HepG2 (cell line): ENCODE data around the gene WASHC3. TPM values are rescaled to one million over a fixed set of nuclear protein-coding genes. Genes with fewer than 3 reads are reported as not detected.

Source experiments
- CHCHD3 ChIP-seq: sonication (generic); formaldehyde crosslinking; IDR thresholded peaks from 2 replicates; pipeline ENCODE4 v1.8.0; 2022; ENCODE audit warnings: mild to moderate bottlenecking, missing genetic modification reagents, moderate library complexity
- CHD2 ChIP-seq: IDR thresholded peaks from 2 replicates; pipeline ENCODE4 v1.6.1; 2011; ENCODE audit warnings: low read depth, low read length, improper control_type of control experiment
- EP300 ChIP-seq, 3 experiments: sonication (generic) in 1 of 3; formaldehyde crosslinking in 1 of 3; IDR thresholded peaks; 2 replicates each; pipeline versions ENCODE4 v1.5.1 to v1.6.1; 2011 to 2020; ENCODE audit warnings: low read depth in 2 of 3, low read length in 2 of 3, borderline replicate concordance in 1 of 3, improper control_type of control experiment in 1 of 3, mild to moderate bottlenecking in 1 of 3, missing genetic modification reagents in 1 of 3, moderate library complexity in 1 of 3
- EZH2 ChIP-seq: conservative IDR thresholded peaks from 2 replicates; pipeline ENCODE4 v1.6.1; 2012; ENCODE audit warnings: mild to moderate bottlenecking, low read depth, low read length, moderate library complexity
- FOSL1 ChIP-seq: sonication (generic); formaldehyde crosslinking; IDR thresholded peaks from 2 replicates; pipeline ENCODE4 v1.9.0; 2021; ENCODE audit warnings: missing genetic modification reagents, borderline replicate concordance
- FOXP1 ChIP-seq, 2 experiments: fragments of 450-650 bp in 1 of 2; IDR thresholded peaks; 2 replicates each; pipeline ENCODE4 v1.6.1; 2017 to 2018; ENCODE audit warnings: antibody characterized with exemption in 1 of 2
- HMGA1 ChIP-seq: sonication (generic); formaldehyde crosslinking; conservative IDR thresholded peaks from 2 replicates; pipeline ENCODE4 v1.4.0; 2020; ENCODE audit warnings: missing genetic modification reagents
- HMGXB4 ChIP-seq, 2 experiments: sonication (generic) in 1 of 2; formaldehyde crosslinking in 1 of 2; IDR thresholded peaks; 2 replicates each; pipeline versions ENCODE4 v1.4.0 to v1.6.1; 2018 to 2020; ENCODE audit warnings: missing genetic modification reagents in 2 of 2, borderline replicate concordance in 1 of 2, low read depth in 1 of 2, mild to moderate bottlenecking in 1 of 2, missing biosample characterization in 1 of 2
- KLF9 ChIP-seq: IDR thresholded peaks from 2 replicates; pipeline ENCODE4 v1.6.1; 2016; ENCODE audit warnings: low read depth
- MLLT10 ChIP-seq: sonication (generic); formaldehyde crosslinking; IDR thresholded peaks from 2 replicates; pipeline ENCODE4 v1.4.0; 2020; ENCODE audit warnings: missing genetic modification reagents
- NFE2 ChIP-seq: sonication (generic); formaldehyde crosslinking; IDR thresholded peaks from 2 replicates; pipeline ENCODE4 v1.4.0; 2020; ENCODE audit warnings: missing genetic modification reagents
- PLSCR1 ChIP-seq: sonication (generic); formaldehyde crosslinking; IDR thresholded peaks from 2 replicates; pipeline ENCODE4 v1.5.0; 2020; ENCODE audit warnings: missing genetic modification reagents, mild to moderate bottlenecking, borderline replicate concordance
- PRDM4 ChIP-seq: sonication (generic); formaldehyde crosslinking; IDR thresholded peaks from 2 replicates; pipeline ENCODE4 v1.9.0; 2021; ENCODE audit warnings: missing genetic modification reagents, borderline replicate concordance
- SATB2 ChIP-seq: sonication (generic); formaldehyde crosslinking; IDR thresholded peaks from 2 replicates; pipeline ENCODE4 v1.5.0; 2020; ENCODE audit warnings: missing genetic modification reagents
- STAT5B ChIP-seq: sonication (generic); formaldehyde crosslinking; IDR thresholded peaks from 2 replicates; pipeline ENCODE4 v1.4.0; 2020; ENCODE audit warnings: missing genetic modification reagents
- YEATS2 ChIP-seq: sonication (generic); formaldehyde crosslinking; IDR thresholded peaks from 2 replicates; pipeline ENCODE4 v1.4.0; 2020; ENCODE audit warnings: missing genetic modification reagents, borderline replicate concordance
- ZFP90 ChIP-seq: sonication (generic); formaldehyde crosslinking; IDR thresholded peaks from 2 replicates; pipeline ENCODE4 v1.8.0; 2022; ENCODE audit warnings: missing genetic modification reagents, mild to moderate bottlenecking, inconsistent platforms, borderline replicate concordance
- ZNF235 ChIP-seq: sonication (generic); formaldehyde crosslinking; IDR thresholded peaks from 2 replicates; pipeline ENCODE4 v1.8.1; 2023; ENCODE audit warnings: mild to moderate bottlenecking, missing genetic modification reagents, borderline replicate concordance
- ZNF264 ChIP-seq: sonication (generic); formaldehyde crosslinking; IDR thresholded peaks from 2 replicates; pipeline ENCODE4 v1.4.0; 2020; ENCODE audit warnings: missing genetic modification reagents
- ZNF574 ChIP-seq: sonication (generic); formaldehyde crosslinking; IDR thresholded peaks from 2 replicates; pipeline ENCODE4 v1.4.0; 2020; ENCODE audit warnings: missing genetic modification reagents
- ZNF660 ChIP-seq: sonication (generic); formaldehyde crosslinking; IDR thresholded peaks from 2 replicates; pipeline ENCODE4 v1.5.1; 2020; ENCODE audit warnings: mild to moderate bottlenecking, low read depth, missing genetic modification reagents, borderline replicate concordance
- ZNF775 ChIP-seq: sonication (generic); formaldehyde crosslinking; IDR thresholded peaks from 2 replicates; pipeline ENCODE4 v1.4.0; 2020; ENCODE audit warnings: missing genetic modification reagents, mild to moderate bottlenecking, moderate library complexity, borderline replicate concordance
- ZNF780A ChIP-seq: sonication (generic); formaldehyde crosslinking; IDR thresholded peaks from 2 replicates; pipeline ENCODE4 v1.8.0; 2022; ENCODE audit warnings: mild to moderate bottlenecking, missing genetic modification reagents, moderate library complexity
- polyA plus RNA-seq, 8 experiments: library from polyadenylated mRNA; depleted of rRNA in 3 of 8; stranded (reverse) in 7 of 8; unstranded in 1 of 8; fragments of >200 nt; fragmentation: Illumina TruSeq in 4 of 8; extraction: Trizol in 4 of 8; gene quantifications; 2 replicates each; pipeline versions ENCODE4 v1.2.1 to v1.2.3, GENCODE V29; 2011 to 2016; ENCODE audit warnings: low read depth in 4 of 8, missing spikeins in 1 of 8, mixed read lengths in 1 of 8; ENCODE audit not compliant: insufficient read depth in 1 of 8
- total RNA-seq, 5 experiments: library from RNA; depleted of rRNA; stranded (reverse); fragments of >200 nt; fragmentation: Illumina TruSeq; extraction: Trizol; gene quantifications; 2 replicates each; pipeline ENCODE4 v1.2.3, GENCODE V29; 2016; ENCODE audit warnings: low read depth in 1 of 5

WASHC3 gene
- total and polyA plus RNA-seq, 2 of the 13 experiments (the other 11 are each of a cell fraction or from before 2014, with no cell fraction given): 32.7 to 47.3 TPM

- TF ChIP-seq HMGXB4 (CRISPR knock-in tag; IDR thresholded peaks at IDR 0.05; ENCODE audit: borderline replicate concordance in 1 of 2, low read depth in 1 of 2) (peak in 1 of 2 experiments; percentile 45; a peak in 1 of 4 replicates), ZNF660 (CRISPR knock-in tag) (no peak), FOSL1 (peak; percentile 65; the same call in 1 of the 2 replicates), ZNF235 (no peak), ZNF780A (CRISPR knock-in tag) (no peak), HMGA1 (CRISPR knock-in tag) (no peak), EZH2 (no peak), ZNF574 (CRISPR knock-in tag) (no peak), CHD2 (no peak), PRDM4 (no peak), ZNF775 (CRISPR knock-in tag) (no peak), CHCHD3 (no peak), ZFP90 (CRISPR knock-in tag) (no peak), FOXP1 (IDR thresholded peaks at IDR 0.05) (peak; percentile 98), FOXP1 (CRISPR knock-in tag; IDR thresholded peaks at IDR 0.05) (peak; percentile 99), PLSCR1 (CRISPR knock-in tag) (no peak), MLLT10 (CRISPR knock-in tag) (no peak), NFE2 (CRISPR knock-in tag) (no peak), KLF9 (CRISPR knock-in tag) (no peak), ZNF264 (CRISPR knock-in tag) (no peak), SATB2 (no peak), EP300 (IDR thresholded peaks at IDR 0.05; ENCODE audit: low read depth in 2 of 2, low read length in 2 of 2) (peak; percentile 60 to 93; a peak in 3 of 4 replicates), EP300 (CRISPR knock-in tag; IDR thresholded peaks at IDR 0.05; ENCODE audit: borderline replicate concordance) (peak; percentile 89), STAT5B (CRISPR knock-in tag) (no peak), YEATS2 (CRISPR knock-in tag) (no peak)
Observed at GRCh38 chr12:102059343-102059742, 2.4 kb downstream of the WASHC3 start (continued).
